NCI-H345 treated with DMSO at 0.1 percent for 48 hours (cell line): Measurements from ENCODE around the gene SUCLG2.

ENCODE experiments used
- DNase-seq: peaks from one replicate; lab custom pipeline; 2025; ENCODE audit not compliant: unreplicated experiment; lab: John Stamatoyannopoulos, UW

Gene SUCLG2

DNA sequence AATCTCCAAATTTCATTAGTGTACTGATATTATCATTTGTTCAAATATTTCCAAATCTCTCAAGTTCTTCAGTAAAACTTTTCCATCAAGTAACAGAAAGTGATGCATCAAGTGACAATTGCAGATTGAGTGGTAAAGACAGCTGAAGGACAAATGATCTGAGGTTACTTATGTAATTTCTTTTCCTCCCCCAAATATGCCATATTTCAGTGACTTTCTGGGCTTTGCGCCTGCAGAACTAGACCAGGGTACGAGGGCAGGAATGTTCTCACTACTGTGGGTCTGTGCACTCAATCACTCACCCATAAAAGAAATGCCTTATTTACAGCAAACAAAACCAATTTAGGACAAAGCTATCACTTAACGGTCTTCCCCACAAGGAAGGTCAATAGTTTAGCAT, 4.7 kb downstream of the SUCLG2 start:
- DNase-seq: no peak

DNA sequence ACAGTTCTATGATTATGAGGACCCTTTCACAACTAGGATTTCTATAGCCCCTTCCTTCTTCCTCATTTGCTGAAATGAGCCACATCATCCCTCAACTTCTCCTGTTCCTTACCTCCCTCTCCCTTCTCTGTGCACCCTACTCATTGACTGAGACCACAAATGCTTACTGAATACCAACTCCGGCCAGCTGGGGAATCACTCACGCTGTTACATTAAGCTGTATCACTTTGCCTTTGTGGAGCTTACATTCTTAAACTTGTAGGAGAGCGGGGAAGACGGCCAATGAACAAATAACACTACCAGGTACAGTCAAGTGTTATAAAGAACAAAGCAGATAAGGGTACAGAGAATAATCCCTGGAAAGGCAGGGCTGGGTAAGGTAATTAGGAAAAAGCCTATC, 5.7 kb downstream of the SUCLG2 start:
- no peak for DNase-seq

DNA sequence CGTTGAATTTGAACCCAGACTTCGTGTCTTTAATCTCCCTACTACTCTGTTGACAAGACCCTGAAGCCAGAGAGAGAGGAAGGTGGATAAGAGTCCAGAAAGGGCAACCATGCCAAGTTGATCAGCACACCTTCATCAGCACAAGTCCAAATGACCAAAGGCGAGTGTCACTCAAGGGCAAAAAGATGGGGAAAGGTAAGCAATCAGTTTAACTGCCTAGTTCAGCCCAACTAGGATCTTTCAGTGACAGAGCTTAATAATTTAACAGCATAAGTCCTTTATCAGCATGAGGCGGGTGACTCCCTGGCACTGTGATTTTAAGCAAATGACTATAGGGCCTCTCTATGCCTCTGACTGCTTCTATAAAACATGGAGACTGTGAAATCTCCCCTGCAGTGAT, 6.2 kb downstream of the SUCLG2 start:
- no peak for DNase-seq

- DNase-seq: no peak
These were observed 7.0 kb downstream of the SUCLG2 start for GRCh38 chr3:67647390-67647878.

GRCh38 chr3:67646586-67647234, 7.7 kb downstream of the SUCLG2 start:
- no peak for DNase-seq

- DNase-seq: no peak
These were observed 9.6 kb downstream of the SUCLG2 start for GRCh38 chr3:67644827-67645226.

DNA sequence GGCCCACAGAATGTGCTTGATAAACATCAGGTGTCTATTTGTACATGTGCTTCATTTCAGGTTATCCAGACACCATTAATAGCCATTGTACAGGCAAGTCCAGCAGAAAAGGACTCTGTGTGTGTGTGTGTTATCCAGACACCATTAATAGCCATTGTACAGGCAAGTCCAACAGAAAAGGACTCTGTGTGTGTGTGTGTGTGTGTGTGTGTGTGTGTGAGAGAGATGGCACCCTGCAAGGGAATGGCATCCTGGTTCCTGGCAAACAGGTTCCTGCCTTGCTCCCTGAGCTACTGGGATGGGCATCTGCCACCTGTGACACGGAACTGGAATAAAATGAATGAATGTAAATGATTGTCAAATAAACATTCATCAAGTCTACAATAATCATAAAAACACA, 11.7 kb downstream of the SUCLG2 start:
- no peak for DNase-seq

- no peak for DNase-seq
These were observed 12.2 kb downstream of the SUCLG2 start for GRCh38 chr3:67642190-67642589.

DNA sequence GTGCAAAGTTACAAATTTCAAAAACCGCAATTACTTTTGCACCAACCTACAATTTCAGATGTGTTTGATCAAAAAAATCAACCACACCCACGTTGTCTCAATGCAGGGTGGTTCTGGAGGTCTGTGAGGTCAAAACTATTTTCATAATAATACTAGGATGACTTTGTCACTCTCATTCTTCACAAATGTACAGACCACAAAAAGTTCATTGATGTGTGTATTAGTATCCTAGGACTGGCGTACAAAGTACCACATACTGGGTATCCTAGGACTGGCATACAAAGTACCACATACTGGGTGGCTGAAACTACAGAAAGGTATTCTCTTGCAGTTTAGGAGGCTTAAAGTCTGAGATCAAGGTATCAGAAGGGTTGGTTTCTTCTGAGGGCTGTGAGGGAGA, 13.0 kb downstream of the SUCLG2 start:
- no peak for DNase-seq

- DNase-seq: no peak
These were observed 14.3 kb downstream of the SUCLG2 start for GRCh38 chr3:67640023-67640660.

GRCh38 chr3:67637255-67637900, 17.0 kb downstream of the SUCLG2 start:
- no peak for DNase-seq

GRCh38 chr3:67635806-67636205, 18.6 kb downstream of the SUCLG2 start:
- DNase-seq: no peak

DNA sequence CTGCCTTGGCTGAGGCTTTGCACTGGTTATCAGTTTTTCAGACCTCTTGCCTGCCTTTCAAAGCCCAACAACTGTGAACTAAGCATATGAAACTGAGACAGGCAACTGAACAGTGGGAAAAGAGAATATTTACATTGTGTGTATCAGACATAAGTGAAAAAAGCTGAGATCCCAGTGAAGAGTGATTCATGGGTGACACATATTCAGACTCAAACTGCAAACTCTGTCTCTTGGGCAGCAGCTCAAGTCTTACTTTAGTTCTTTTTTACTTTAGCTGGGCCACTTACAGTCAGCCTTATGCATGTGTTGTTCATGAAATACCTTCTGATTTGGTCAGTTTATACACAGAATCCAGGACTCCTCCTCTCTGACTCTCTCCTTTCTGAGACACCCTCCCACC, 19.2 kb downstream of the SUCLG2 start:
- DNase-seq: no peak

DNA sequence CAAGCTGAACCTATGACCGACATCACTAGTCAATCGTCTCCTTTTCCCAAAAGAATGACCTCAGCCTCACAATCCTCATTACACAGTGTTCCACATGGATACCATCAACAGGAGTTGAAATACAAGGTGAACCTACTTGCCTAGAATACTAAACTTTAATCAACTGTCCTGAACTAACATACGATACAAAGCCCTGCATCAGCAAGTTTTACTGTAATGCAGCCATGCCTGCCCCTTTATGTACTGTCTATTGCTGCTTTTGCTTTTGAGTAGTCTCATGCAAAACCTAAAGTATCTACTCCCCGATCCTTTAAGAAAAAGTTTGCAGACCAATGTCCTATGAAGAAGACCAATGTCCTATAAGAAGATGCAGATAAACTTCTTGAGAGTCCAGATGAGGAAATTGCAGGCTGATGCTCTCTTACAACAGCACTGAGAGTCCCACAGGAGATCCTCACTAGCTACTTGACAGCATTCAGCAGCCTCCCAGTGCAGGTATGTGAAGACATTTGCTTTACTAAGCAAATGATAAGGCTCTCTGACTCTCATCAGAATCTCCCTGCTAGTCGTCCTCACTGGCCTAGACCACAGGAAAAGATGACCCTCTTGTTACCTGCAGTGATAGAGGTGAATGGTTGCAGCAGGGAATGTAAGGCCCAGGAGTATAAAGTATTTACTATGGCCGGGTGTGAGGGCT, 23.6 kb downstream of the SUCLG2 start:
- DNase-seq: no peak

DNA sequence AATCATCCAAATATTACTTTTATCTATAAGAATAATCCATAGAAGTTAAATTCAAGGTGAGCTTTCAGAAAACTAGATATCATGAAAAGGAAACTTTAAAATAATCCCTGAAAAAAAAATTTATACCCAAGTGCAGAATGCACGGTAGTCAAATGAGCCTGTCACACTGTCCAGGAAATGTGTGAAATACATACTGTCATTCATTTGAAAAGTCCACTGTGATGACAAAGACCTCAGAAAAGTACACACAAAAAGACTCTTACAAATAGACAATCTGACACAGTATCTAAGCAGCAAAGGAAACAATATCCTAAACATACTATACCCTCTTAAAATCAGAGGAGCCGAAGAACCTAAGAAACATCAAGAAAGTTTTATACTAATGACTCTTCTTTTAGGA, 29.7 kb downstream of the SUCLG2 start:
- no peak for DNase-seq

DNA sequence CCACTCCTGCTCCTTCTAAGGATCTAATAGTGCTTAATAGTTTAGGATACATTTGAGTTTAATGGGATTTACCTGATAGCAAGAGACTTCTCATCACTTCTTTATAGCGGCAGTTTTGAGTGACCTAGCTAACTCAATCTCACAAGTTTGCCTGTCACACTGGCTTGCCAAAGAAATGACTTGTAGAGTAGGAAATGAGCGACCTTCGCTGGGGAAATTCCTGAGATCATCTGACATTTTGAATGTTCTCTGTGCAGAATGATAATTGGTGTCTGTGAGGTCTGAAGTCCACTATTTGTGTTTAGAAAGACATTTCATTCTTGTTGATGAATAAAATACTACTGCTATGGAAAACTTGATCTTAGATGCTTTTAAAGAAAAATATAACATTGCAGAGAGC, 30.3 kb downstream of the SUCLG2 start:
- no peak for DNase-seq

- no peak for DNase-seq
These were observed 31.8 kb downstream of the SUCLG2 start for GRCh38 chr3:67622652-67623051.

DNA sequence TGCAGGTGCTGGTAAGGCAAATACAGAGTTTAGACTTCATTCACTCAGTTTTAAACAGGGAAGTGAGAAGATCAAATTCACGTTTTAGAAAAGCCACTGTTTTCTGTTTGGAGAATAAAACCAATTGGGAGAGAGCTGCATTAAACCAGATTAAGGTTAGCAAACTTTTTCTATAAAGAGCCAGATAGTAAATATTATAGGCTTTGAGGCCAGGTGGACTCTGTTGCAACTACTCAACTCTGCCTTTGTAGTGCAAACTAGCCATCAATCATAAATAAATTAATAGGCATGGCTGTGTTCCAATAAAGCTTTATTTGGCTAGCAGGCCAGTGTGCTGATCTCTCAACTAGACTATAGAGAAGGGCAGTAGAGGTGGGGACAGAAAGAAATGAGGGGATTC, 33.5 kb downstream of the SUCLG2 start:
- DNase-seq: no peak

DNA sequence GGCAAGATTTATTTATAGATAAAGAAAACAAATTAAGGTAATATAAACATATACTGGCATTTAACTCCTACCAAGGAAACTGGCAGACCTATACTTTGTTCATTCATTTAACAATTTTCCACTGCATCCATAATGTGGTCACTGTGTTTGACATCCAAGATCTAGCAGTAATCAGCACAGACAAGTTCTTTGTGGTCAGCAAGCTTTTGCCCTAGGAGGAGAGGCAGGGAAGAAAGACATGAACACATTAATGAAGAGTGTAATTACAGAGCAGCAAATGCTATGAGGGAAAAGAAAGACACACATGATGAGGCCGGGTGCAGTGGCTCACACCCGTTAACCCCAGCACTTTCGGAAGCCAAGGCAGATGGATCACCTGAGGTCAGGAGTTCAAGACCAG, 34.4 kb downstream of the SUCLG2 start:
- no peak for DNase-seq

GRCh38 chr3:67617518-67617917, 36.9 kb downstream of the SUCLG2 start:
- no peak for DNase-seq

DNA sequence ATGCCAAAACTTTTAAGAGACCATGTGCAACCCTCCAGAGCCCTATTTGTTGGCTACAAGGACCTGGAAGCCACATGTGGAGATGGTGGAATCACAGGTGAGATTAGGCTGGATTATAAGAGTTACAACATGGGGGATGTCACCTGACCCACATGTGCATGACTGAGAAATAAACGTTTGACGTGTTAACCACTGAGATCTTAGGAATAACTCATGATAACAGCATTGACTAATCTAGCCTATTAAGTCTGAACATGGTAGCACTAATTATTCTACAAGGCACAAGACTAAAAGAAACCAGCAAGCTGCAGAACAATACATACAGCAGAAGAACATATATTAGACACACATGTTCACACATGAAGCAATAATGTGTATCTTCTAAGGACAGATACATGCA, 38.4 kb downstream of the SUCLG2 start:
- no peak for DNase-seq

DNA sequence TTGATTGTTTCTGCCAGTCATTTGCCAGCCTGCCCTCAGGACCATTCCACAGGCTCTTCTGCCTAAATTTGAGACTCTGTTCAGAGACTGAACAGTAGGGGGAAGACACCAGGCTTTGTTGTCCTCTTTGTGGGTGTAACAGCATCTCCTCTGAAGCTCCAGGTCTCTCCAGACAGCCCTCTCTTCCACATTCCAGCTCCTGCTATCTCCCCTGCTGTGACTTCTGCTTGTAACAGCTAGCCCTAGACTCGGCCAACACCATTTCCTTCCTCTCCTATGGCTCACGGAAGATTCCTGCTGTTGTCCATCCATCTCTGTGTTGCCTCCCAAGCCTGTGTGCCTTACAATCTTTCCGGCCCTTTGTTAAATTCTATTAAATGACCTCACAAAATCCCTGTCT, 40.2 kb downstream of the SUCLG2 start:
- no peak for DNase-seq
